ENCODE measurements around the gene MAP4K4.

- TF ChIP-seq, protein P1, sequence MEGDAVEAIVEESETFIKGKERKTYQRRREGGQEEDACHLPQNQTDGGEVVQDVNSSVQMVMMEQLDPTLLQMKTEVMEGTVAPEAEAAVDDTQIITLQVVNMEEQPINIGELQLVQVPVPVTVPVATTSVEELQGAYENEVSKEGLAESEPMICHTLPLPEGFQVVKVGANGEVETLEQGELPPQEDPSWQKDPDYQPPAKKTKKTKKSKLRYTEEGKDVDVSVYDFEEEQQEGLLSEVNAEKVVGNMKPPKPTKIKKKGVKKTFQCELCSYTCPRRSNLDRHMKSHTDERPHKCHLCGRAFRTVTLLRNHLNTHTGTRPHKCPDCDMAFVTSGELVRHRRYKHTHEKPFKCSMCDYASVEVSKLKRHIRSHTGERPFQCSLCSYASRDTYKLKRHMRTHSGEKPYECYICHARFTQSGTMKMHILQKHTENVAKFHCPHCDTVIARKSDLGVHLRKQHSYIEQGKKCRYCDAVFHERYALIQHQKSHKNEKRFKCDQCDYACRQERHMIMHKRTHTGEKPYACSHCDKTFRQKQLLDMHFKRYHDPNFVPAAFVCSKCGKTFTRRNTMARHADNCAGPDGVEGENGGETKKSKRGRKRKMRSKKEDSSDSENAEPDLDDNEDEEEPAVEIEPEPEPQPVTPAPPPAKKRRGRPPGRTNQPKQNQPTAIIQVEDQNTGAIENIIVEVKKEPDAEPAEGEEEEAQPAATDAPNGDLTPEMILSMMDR (IDR thresholded peaks at IDR 0.05), result no peak
- TF ChIP-seq EZH2 (IDR thresholded peaks at IDR 0.05), result no peak
- no peak for TF ChIP-seq EZH2phosphoT487 (IDR thresholded peaks at IDR 0.05)
Observed at GRCh38 chr2:101881131-101881530, 183.6 kb downstream of the MAP4K4 start.

All from neural progenitor cell (in vitro differentiated cells).